Measurements from ENCODE around the gene CECR2.

- TF ChIP-seq POLR2AphosphoS5 (IDR thresholded peaks at IDR 0.05): no peak
- TF ChIP-seq POLR2A (IDR thresholded peaks at IDR 0.05): no peak
These were observed 138.8 kb downstream of the CECR2 start for GRCh38 chr22:17508110-17508509.

All from breast epithelium (tissue), 3 donors.